Duodenal mucosa (tissue), 2 donors: Measurements from ENCODE around the gene NUDT1.

Experiments used
- H3K27ac ChIP-seq: one replicate; pipeline ENCODE4 v1.7.0; 2013; ENCODE audit warnings: low read depth, low read length
- H3K27me3 ChIP-seq, 2 donors: one replicate each; pipeline ENCODE4 v1.7.0; 2013; ENCODE audit warnings: low read length in 2 of 2, control low read depth in 1 of 2; ENCODE audit not compliant: insufficient read depth in 2 of 2, control insufficient read depth in 1 of 2
- H3K36me3 ChIP-seq, 2 donors: one replicate each; pipeline ENCODE4 v1.7.0; 2013; ENCODE audit warnings: low read length in 2 of 2, control low read depth in 1 of 2; ENCODE audit not compliant: insufficient read depth in 2 of 2, control insufficient read depth in 1 of 2
- H3K4me1 ChIP-seq, 2 donors: one replicate each; pipeline ENCODE4 v1.7.0; 2013; ENCODE audit warnings: low read length in 2 of 2, control low read depth in 1 of 2; ENCODE audit not compliant: insufficient read depth in 2 of 2, control insufficient read depth in 1 of 2
- H3K4me3 ChIP-seq, 2 donors: one replicate each; pipeline ENCODE4 v1.7.0; 2013; ENCODE audit warnings: low read length in 2 of 2, low read depth in 1 of 2
- H3K9ac ChIP-seq, 2 donors: one replicate each; pipeline ENCODE4 v1.7.0; 2013; ENCODE audit warnings: low read length in 2 of 2, low read depth in 1 of 2
- H3K9me3 ChIP-seq, 2 donors: one replicate each; pipeline ENCODE4 v1.7.0; 2013; ENCODE audit warnings: low read length in 2 of 2, control low read depth in 1 of 2; ENCODE audit not compliant: control insufficient read depth in 1 of 2

The NUDT1 gene

DNA sequence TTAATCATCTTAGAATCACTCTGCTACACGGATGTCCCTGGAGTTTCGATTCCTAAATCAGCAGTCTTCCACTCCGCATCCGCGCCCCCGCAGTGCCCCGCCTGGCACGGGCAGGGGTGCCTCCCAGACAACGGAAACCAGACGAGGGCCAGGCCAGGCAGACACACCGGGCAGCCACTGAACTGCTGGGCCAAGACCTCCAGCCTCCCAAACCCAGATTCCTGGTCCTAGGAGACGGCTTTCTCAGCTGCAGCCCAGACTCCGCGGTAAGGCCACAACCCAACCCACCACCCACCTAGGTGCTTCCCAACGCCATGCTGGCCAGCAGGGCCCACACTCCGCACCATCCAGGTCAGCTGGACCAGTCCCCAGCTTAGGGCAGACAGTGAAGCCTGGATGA, 42.5 kb upstream of the NUDT1 start:
- H3K27ac ChIP-seq: no peak overlapping the region
- H3K36me3 ChIP-seq: peaks cover 11 to 56% of the 10 kb centered on the region in 2 donors
- peaks cover 0 to 9% of the 10 kb centered on the region in 2 donors for H3K9me3 ChIP-seq
- no peaks in the 10 kb centered on the region for H3K4me1 ChIP-seq
- no peak overlapping the region for H3K4me3 ChIP-seq
- H3K9ac ChIP-seq: no peak overlapping the region
- no peaks in the 10 kb centered on the region for H3K27me3 ChIP-seq

DNA sequence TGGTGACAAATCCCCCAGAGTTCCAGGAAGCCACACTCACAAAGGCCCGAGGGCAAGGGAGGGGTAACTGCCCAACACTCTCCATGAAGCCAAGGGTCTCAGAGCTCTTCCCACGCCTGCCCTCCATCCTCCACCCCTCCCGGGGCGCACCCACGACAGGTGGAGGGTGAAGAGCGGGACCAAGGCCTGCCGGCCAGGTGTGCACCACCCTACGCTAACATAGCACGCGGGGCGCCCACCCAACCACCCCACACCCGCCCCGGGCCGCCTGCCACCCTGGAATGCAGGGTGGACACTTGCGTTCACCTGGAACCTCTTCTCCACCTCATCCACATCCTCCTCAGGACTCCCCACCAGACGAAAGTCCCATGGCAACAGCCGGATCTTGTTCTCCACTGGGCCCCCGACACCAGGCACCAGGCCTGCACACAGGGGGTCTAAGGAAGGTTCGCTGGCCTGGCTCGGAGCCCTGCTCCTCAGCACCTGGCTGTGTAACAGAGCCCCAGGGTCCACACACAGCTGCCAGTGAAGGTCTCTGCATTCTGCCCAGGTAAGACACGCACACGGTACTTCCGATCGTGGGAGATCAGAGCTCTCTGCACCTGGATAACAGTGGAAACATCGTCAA, 42.0 kb upstream of the NUDT1 start:
- no peaks in the 10 kb centered on the region for H3K4me1 ChIP-seq
- no peak overlapping the region for H3K4me3 ChIP-seq
- no peaks in the 10 kb centered on the region for H3K27me3 ChIP-seq
- H3K27ac ChIP-seq: no peak overlapping the region
- no peak overlapping the region for H3K9ac ChIP-seq
- H3K36me3 ChIP-seq: peaks cover 11 to 56% of the 10 kb centered on the region in 2 donors
- peaks cover 0 to 9% of the 10 kb centered on the region in 2 donors for H3K9me3 ChIP-seq

DNA sequence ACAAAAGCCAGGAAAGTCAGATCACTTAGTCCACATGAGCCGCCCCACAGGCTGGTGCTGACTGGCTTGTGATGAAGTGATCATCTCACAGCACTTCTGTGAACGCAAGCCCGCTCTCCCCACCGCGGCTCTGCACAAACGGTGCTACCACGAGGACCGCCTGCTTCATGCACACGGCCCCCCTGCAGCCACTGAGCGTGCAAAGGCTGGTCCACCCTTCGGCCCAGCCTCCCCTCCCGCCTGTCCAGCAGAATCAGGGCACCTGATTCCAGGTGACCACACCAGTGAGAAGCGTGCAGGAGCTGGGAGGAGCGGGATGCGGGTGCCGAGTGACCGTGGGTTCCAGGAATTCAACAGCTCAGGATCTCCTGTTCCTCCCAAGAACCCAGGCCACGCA, 41.4 kb upstream of the NUDT1 start:
- Histone ChIP-seq H3K27me3 (no peaks in the 10 kb centered on the region), H3K4me3 (no peak overlapping the region), H3K27ac (no peak overlapping the region), H3K4me1 (no peaks in the 10 kb centered on the region), H3K9me3 (peaks cover 0 to 6% of the 10 kb centered on the region in 2 donors), H3K36me3 (peaks cover 11 to 53% of the 10 kb centered on the region in 2 donors), H3K9ac (no peak overlapping the region)

DNA sequence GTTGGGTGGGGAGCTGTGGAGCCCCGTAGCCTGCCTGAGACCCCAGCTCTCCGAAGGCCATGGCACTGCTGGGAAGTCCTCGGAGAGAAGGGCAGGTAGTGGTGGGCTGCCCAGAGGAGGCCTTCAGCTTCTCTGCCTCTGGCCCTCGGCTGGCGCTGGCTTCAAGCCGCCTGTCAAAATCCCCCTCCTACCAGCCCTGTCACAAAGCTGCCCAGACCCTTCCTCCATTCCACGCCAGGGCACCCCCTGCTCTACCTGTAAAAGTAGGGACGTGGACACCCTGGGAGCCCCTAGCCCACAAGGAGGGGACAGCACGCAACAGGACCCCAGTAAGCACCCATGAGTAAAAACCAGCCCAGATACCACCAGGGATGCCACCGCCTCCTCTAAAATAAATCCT, 40.9 kb upstream of the NUDT1 start:
- Histone ChIP-seq H3K36me3 (peaks cover 11 to 48% of the 10 kb centered on the region in 2 donors), H3K4me1 (no peaks in the 10 kb centered on the region)

GRCh38 chr7:2201686-2202360, 40.2 kb upstream of the NUDT1 start:
- Histone ChIP-seq H3K27ac (no peak overlapping the region), H3K4me3 (no peak overlapping the region), H3K36me3 (peaks cover 7 to 41% of the 10 kb centered on the region in 2 donors), H3K4me1 (no peaks in the 10 kb centered on the region), H3K9me3 (no peaks in the 10 kb centered on the region), H3K9ac (no peak overlapping the region), H3K27me3 (no peaks in the 10 kb centered on the region)

More for the DNA sequence above, 40.9 kb upstream of the NUDT1 start:
- H3K9me3 ChIP-seq: peaks cover 0 to under 1% of the 10 kb centered on the region in 2 donors
- H3K27me3 ChIP-seq: no peaks in the 10 kb centered on the region
- no peak overlapping the region for H3K27ac ChIP-seq
- no peak overlapping the region for H3K9ac ChIP-seq
- no peak overlapping the region for H3K4me3 ChIP-seq

- Histone ChIP-seq H3K4me1 (no peaks in the 10 kb centered on the region), H3K36me3 (peaks cover 8 to 36% of the 10 kb centered on the region in 2 donors), H3K9me3 (no peaks in the 10 kb centered on the region), H3K27me3 (no peaks in the 10 kb centered on the region), H3K27ac (no peak overlapping the region), H3K4me3 (no peak overlapping the region), H3K9ac (no peak overlapping the region)
Observed at GRCh38 chr7:2202361-2202761, 39.7 kb upstream of the NUDT1 start.

GRCh38 chr7:2202901-2203765, 38.9 kb upstream of the NUDT1 start:
- Histone ChIP-seq H3K4me3 (no peak overlapping the region), H3K36me3 (peaks cover 11 to 42% of the 10 kb centered on the region in 2 donors), H3K9ac (no peak overlapping the region), H3K27me3 (no peaks in the 10 kb centered on the region), H3K4me1 (no peaks in the 10 kb centered on the region), H3K27ac (no peak overlapping the region), H3K9me3 (no peaks in the 10 kb centered on the region)

DNA sequence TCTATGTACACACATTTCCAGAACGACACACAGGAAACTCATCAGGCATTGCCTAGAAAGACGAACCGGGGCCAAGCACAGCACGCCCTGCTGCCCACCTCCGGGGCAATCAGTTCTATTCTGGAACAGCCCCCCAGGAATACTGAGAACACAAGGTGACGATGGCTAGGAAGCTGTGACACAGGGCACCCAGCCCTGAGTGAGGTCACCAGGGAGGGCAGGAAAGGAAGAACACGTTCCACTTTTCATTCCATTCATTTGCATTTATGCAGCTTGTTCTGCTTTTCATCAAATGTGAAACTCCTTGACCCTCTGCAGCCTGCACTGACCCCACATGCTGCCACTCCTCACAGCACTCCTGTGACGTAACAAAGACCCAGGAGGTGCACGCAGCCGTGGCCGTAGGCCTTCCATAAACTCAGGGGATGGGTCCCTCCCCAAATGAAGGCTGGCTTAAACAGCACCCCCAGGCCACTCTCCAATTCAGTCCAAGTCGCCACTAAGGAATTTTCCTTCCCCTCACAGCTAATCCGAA, 38.2 kb upstream of the NUDT1 start:
- H3K9me3 ChIP-seq: no peaks in the 10 kb centered on the region
- no peak overlapping the region for H3K27ac ChIP-seq
- H3K9ac ChIP-seq: no peak overlapping the region
- no peak overlapping the region for H3K4me3 ChIP-seq
- no peaks in the 10 kb centered on the region for H3K4me1 ChIP-seq
- peaks cover 11 to 41% of the 10 kb centered on the region in 2 donors for H3K36me3 ChIP-seq
- H3K27me3 ChIP-seq: no peaks in the 10 kb centered on the region

DNA sequence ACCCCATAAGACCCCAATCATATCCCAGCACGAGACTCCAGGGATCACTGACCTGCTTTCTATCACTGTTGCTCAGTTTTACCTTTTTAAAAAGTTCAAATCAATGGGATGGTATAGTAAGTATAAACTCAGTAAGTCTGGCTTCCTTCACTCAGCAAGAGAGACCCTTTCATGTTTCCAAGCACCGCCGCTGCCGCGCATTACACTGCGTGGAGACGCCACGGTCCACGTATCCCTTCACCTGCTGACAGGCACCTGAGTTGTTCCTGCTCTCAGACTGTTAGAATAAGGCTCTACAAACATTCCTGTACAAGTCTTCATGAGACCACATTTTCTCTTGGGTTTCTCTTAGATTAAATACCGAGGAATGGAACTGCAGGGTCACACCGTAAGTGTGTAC, 37.6 kb upstream of the NUDT1 start:
- H3K4me3 ChIP-seq: no peak overlapping the region
- no peak overlapping the region for H3K27ac ChIP-seq
- no peaks in the 10 kb centered on the region for H3K27me3 ChIP-seq
- peaks cover 11 to 41% of the 10 kb centered on the region in 2 donors for H3K36me3 ChIP-seq
- no peaks in the 10 kb centered on the region for H3K9me3 ChIP-seq
- no peak overlapping the region for H3K9ac ChIP-seq
- no peaks in the 10 kb centered on the region for H3K4me1 ChIP-seq
